Activated CD4-positive, alpha-beta T cell treated with anti-CD3 and anti-CD28 coated beads for 4 hours (primary cell): Measurements from ENCODE around the gene NR2E3.

Experiments
- DNase-seq, 2 donors: peaks; one replicate each; pipeline ENCODE4 v3.0.0-alpha.2; 2020

Gene NR2E3

DNA sequence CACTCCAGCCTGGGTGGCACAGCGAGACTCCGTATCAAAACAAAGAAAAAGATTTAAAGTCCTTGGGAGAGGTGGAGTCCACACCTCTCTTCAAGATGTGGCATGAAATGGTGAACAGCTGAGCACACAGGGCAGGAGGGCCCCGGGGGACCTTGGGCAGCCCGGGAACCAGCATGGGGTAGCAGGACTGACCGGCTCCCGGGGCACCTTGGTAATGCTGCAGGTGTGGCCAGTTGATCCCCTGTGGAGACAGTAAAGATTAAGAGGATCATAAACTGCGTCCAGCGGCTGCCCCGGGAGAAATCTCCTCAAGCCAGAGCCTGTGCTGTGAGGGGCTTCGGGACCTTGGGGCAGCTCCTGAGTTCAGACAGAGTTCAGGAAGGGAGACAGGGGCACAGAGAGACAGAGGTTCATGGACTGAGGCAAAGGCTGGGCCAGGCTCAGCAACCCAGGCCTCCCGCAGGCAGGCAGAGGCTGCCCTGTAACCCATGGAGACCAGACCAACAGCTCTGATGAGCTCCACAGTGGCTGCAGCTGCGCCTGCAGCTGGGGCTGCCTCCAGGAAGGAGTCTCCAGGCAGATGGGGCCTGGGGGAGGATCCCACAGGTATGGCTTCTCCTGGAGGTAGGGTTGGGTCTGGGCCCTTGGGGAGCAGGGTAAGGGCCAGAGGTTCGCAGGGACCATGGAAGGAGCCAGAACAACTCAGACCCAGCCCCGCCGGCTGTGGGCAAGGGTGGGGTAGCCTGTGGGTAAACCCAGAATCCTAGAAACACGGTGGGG lies at the start of gene NR2E3:
Gene NR2E3, plus strand, starts transcription at position 299 of the 780 bp plus-strand sequence. Its CDS starts 190 bp downstream, at position 489.
- no peak for DNase-seq

DNA sequence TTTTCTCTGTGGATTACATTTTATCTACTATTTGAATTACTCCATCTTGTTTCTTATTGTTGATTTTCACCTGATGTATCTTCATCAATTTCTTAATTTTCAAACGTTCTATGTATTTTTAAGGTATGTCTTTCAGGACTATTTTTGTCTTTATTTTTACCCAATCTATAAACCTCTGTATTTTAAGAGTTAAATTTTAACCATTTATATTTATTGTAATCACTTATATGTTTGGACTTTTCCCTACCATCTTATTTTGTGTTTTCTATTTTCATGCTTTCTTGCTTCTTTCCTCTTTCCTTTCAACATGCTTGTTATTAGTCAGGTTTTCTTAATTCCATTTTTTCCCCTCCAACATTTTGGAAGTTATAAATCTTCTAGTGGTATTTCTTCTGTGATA lies 49.5 kb upstream of the NR2E3 start:
- no peak for DNase-seq

DNA sequence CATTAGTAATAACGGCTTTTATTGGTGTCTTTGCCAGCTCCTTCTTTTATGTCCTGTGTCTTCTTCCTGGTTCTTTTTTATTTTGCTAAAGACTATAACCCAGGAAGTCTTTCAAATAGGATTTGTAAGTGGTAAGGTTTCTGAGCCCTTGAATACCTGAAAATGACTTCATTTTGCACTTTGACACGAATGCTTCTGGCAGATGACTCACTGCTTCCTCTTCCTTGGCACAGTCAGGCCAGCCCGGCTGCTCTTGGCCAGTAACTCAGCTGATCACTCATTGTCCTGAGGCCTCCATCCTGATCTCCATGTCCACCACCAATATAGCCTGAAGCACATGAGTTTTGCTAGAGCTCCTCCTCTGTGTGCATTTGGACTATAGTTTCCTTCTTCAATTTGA lies 48.7 kb upstream of the NR2E3 start:
- no peak for DNase-seq

DNA sequence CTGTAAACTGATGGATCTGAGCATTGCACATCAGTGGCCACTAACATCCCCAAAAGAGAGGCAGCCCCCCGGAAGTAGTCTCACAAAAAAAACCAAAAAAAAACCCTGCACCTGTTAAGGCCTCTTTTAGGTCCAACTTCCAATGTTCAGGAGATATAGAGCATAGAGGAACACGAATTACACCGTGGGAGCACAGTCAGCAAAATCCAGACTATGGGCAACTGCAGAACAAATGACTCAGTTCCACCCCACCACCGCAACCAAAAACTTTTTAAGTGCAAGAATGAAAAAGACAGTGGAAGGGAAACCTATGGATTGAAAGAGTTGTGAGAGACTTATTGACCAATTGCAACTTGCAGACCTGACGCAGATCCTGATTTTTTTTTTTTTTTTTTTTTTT lies 42.2 kb upstream of the NR2E3 start:
- no peak for DNase-seq

DNA sequence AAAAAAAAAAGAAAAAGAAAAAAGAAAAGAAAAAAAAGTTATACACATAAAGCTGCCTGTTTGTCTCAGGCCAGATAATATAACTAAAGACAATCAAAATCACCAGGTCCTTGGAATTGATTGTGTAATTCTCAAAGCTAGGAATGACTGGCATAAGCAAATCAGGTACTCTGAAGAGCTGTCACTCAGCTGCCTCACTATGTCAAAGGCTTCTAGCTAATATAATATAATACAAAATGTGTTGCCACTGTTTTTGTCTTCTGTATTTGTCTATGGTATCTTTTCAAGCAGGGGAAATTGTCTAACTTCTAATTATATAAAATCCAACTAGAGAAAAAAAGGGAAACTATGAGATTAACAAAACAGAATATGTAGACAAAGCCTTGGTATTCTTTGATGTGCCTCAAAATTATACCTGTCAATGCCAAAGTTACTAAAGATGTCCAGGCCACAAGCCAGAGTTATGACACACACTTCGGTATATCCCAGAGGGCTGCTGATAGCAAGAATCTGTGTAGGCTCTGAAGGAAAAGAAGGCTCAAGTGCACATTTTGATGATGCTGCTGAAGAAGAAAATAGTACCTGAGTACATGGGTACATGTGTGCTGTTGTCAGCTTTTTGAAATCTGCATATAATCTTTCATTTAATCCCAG lies 37.0 kb upstream of the NR2E3 start:
- DNase-seq: no peak

DNA sequence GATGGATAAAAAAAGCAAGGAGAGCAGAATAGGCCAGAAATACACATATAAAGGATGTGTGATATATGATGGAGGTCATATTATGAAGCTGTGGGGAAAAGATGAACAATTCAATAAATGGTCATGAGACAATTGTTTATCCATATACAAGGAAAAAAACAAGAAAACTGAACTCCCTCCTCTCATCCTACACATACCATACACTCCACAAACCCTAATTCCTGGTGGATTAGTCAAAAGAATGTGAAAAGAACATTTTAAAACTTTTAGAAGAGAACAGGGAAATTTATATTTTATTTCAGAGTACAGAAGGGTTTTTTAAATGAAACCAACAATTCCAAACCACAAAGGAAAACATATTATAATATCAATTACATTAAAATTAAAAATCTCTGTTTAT lies 34.5 kb upstream of the NR2E3 start:
- DNase-seq: no peak

GRCh38 chr15:71776304-71776703 lies 34.0 kb upstream of the NR2E3 start:
- no peak for DNase-seq

GRCh38 chr15:71777216-71777943 lies 33.0 kb upstream of the NR2E3 start:
- DNase-seq: no peak

GRCh38 chr15:71779073-71779797 lies 31.1 kb upstream of the NR2E3 start:
- DNase-seq: no peak

GRCh38 chr15:71780115-71780976 lies 30.0 kb upstream of the NR2E3 start:
- DNase-seq: peak; percentile 25 to 33

DNA sequence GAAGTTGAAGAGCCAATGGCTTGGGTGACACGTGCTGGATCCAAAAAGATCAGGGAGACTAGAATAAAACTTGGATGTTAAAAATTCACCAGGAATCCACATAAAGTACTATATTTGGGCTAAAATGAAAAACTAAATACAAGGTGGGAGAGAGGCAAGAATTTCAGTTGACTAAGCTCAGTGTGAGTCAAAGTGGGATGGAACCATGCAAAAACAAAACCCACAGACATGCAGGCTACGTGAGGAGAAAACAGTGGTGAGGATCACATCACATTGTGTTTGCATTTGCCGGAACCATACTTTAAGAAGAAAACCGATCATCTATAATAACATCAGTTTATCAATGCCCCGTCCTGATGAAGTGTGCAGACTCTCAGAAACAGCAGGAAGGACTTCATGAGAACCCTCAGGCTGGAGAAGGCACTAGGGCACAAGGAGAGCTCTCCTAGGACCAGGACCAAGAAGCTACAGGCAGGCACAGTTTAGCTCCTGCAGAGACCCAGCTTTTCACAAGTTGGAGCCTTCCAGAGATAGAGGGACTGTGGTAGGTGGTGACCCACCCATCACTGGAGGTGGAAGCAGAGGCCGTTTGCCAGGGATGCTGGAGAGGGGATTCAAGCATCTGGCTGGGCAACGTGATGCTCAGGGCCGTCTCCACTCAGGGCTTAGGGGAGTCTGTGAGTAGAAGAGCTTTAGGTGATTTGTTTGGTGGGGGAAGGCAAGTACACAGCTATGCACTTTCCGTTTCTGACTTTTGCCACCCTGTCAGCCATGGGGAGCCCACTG lies 29.0 kb upstream of the NR2E3 start:
- no peak for DNase-seq

GRCh38 chr15:71781965-71782265 lies 28.4 kb upstream of the NR2E3 start:
- no peak for DNase-seq

- no peak for DNase-seq
Observed at GRCh38 chr15:71782422-71783165, 27.8 kb upstream of the NR2E3 start.

GRCh38 chr15:71784719-71785118 lies 25.6 kb upstream of the NR2E3 start:
- peak in 1 of 2 donors; percentile 7 for DNase-seq

GRCh38 chr15:71785996-71786395 lies 24.4 kb upstream of the NR2E3 start:
- DNase-seq: no peak

GRCh38 chr15:71786673-71787072 lies 23.7 kb upstream of the NR2E3 start:
- no peak for DNase-seq

DNA sequence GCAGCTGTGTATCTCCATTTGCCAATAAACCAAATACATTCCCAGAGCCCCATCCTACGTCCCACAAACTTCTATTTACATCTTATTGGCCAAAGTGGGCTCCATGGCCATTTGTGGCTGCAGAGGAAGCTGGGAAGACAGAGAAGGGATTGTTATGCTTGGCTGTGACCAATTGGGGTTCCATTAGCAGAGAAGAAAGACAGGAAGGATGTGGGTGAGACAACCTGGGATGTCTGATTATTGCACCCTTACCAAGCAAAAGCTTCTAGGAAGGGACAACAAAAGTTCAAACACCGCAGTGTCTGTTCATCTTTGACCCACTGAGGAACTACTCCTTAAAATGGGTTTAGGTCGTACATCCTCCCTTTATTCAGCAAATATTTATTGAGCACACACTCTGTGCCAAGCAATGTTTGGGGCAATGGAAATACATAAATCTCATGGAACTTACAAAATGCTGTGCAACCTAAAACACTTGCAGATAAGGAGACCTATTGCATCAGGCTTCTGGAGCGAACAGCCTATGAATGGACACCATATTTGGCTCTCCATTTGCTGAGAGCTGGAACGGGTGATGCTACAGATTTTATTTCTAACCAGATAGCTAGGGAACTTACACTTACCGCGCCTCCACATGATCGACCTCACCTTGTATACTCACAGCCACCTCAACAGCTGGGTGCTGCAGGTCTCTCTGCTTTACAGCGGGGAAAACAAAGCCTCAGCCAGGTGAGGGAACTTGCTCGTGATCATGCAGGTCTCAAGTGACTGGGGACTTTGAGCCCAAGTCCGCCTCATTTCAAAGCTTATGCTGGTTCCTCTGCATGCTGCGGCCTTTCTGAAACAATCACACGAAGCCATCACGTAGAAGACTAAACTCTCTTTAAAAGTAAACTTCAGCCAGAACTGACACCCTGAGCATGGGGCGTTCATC lies 21.4 kb upstream of the NR2E3 start:
- DNase-seq: no peak

GRCh38 chr15:71789616-71790015 lies 20.7 kb upstream of the NR2E3 start:
- DNase-seq: no peak

DNA sequence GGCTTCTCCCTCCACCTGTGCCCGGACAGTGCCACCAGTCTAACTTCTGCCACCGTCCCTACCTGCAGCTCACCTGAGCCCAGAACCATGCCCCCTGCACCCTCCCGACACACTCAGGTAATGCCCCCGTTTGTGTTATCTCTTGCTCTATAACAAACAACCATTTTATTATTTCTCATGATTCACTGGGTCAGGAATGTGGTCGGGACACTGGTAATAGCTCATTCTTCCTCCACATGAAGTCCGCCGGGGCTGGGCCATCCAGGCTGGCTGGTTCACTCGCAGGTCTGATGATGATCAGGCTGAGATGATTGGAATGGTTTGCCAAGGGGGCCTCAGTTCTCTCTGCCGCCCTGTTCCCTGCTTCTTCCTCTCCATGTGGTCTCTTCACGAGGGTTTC lies 20.3 kb upstream of the NR2E3 start:
- no peak for DNase-seq

DNA sequence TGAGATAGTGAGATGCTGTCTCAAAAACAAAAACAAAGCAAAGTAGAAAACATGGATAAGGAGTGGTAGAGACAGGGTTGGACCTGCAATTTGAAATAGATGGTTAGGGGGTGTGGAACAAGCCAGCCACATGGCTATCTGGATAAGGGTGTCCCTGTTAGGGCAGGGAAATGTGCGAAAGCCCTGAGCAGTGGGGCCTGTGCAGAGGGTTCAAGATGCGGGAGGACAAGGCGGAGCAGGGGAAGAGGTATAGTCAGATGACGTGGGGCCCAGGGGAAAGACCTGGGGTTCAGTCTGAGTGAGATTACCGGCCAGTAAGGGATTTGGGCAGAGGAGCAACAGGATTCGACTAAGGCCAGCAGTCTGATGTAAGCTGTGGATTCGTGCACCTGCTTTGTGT lies 18.4 kb upstream of the NR2E3 start:
- no peak for DNase-seq
